ENCODE measurements around the gene SAMD11.

DNA sequence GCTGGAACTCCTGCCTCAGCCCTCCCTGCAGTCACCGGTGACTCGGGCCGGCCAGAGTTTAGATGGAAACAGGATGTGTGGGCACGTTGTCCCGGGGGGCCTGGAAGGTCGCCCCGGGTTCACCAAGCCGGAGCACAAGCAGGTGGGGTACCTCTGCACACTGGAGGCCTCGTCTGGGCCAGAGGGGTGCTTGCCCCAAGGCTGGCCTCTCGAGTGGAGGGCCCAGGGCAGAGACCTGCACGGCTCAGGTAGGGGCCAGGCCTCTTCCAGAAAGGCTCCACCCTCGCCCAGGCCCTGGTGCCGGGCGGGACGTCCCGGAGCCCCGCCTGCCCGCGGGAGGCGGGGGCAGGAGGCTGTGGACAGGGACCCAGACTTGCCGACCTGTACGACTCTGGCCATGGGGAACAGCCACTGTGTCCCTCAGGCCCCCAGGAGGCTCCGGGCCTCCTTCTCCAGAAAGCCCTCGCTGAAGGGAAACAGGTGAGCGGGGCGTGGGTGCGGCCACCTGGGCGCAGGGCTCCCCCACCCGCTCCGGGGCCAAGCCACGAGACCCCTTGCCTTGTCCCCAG lies 42.5 kb downstream of the SAMD11 start, which contains the start of gene PLEKHN1:
- no peak for TF ChIP-seq EZH2 (IDR thresholded peaks at IDR 0.05; ENCODE audit: borderline replicate concordance, low read length)
- TF ChIP-seq, protein P1, sequence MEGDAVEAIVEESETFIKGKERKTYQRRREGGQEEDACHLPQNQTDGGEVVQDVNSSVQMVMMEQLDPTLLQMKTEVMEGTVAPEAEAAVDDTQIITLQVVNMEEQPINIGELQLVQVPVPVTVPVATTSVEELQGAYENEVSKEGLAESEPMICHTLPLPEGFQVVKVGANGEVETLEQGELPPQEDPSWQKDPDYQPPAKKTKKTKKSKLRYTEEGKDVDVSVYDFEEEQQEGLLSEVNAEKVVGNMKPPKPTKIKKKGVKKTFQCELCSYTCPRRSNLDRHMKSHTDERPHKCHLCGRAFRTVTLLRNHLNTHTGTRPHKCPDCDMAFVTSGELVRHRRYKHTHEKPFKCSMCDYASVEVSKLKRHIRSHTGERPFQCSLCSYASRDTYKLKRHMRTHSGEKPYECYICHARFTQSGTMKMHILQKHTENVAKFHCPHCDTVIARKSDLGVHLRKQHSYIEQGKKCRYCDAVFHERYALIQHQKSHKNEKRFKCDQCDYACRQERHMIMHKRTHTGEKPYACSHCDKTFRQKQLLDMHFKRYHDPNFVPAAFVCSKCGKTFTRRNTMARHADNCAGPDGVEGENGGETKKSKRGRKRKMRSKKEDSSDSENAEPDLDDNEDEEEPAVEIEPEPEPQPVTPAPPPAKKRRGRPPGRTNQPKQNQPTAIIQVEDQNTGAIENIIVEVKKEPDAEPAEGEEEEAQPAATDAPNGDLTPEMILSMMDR (conservative IDR thresholded peaks at IDR 0.05 in 1 of 2, IDR thresholded peaks at IDR 0.05 in 1 of 2; ENCODE audit: extremely low read depth in 1 of 2, insufficient read depth in 1 of 2, low read depth in 1 of 2, low read length in 2 of 2), result no peak

Data from mammary epithelial cell (primary cell).